Large intestine (tissue), 3 donors: Measurements from ENCODE around the gene TMEM50A. TPM values are rescaled to one million over a fixed set of nuclear protein-coding genes. Genes with fewer than 3 reads are reported as not detected.
"Not testable (repeated sequence)": the region's sequence is repeated elsewhere in the genome, so short reads cannot be mapped to it uniquely, and the experiment has no call there.

ENCODE experiments used
- DNase-seq, 2 donors: peaks; one replicate each; pipeline versions ENCODE4 v3.0.0 to v3.0.0-alpha.2; 2013
- H3K27ac ChIP-seq: one replicate; pipeline ENCODE4 v1.5.1; 2013; ENCODE audit warnings: low read length
- H3K27me3 ChIP-seq: 2 replicates; pipeline ENCODE4 v1.6.1; 2013; ENCODE audit warnings: low read length; ENCODE audit not compliant: control insufficient read depth, insufficient read depth
- H3K36me3 ChIP-seq: 2 replicates; pipeline ENCODE4 v1.6.1; 2013; ENCODE audit warnings: low read length; ENCODE audit not compliant: control insufficient read depth, insufficient read depth
- H3K4me1 ChIP-seq: one replicate; pipeline ENCODE4 v1.6.1; 2013; ENCODE audit warnings: low read length; ENCODE audit not compliant: control insufficient read depth, insufficient read depth
- H3K4me3 ChIP-seq: one replicate; pipeline ENCODE4 v1.5.1; 2013; ENCODE audit warnings: low read length
- H3K9me3 ChIP-seq: one replicate; pipeline ENCODE4 v1.6.1; 2013; ENCODE audit warnings: mild to moderate bottlenecking, low read depth, low read length, moderate library complexity; ENCODE audit not compliant: control insufficient read depth
- WGBS: methylation state at CpG from one replicate; pipeline ENCODE4 v1.1.5; 2013; ENCODE audit warnings: low lambda C conversion rate; ENCODE audit not compliant: insufficient coverage; 5-methylcytosine and 5-hydroxymethylcytosine counted together
- polyA plus RNA-seq: library from polyadenylated mRNA; unstranded; fragments of 120-200 nt; gene quantifications from one replicate; pipeline ENCODE4 v1.2.1, GENCODE V29; 2013

Gene TMEM50A
- polyA plus RNA-seq, 1 donor, result 75.9 TPM

DNA sequence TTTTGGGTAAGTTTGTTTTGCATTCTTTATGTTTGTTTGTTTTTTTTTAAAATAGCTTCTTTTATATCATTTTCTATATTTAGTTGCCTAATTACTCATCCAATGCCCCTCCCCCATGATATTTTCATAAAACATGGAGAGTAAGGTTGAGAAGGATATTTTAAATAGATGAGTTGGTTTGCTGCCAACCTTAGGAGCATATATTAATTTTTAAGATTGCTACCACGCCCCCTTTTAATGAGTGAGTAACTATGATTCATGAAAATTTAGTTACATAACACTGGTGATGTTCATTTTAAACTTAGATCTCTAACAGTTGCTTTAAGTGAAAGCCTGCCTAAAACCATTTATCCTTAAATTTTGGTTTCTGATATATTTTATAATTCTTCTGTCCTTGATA is 18.7 kb downstream of the TMEM50A start:
- peaks cover 58% of the 10 kb centered on the region for H3K36me3 ChIP-seq
- no peaks in the 10 kb centered on the region for H3K4me1 ChIP-seq
- no peaks in the 10 kb centered on the region for H3K9me3 ChIP-seq
- DNase-seq, result no peak
- no peak overlapping the region for H3K27ac ChIP-seq
- WGBS, result 100% methylated on average over 1 of the region's 1 CpG
- no peaks in the 10 kb centered on the region for H3K27me3 ChIP-seq
- no peak overlapping the region for H3K4me3 ChIP-seq

- H3K9me3 ChIP-seq, result no peaks in the 10 kb centered on the region
- DNase-seq, result no peak
- no peak overlapping the region for H3K4me3 ChIP-seq
- H3K27ac ChIP-seq, result no peak overlapping the region
- WGBS, result 100% methylated on average over 2 of the region's 7 CpGs
- peaks cover 39% of the 10 kb centered on the region for H3K36me3 ChIP-seq
- H3K4me1 ChIP-seq, result no peaks in the 10 kb centered on the region
- no peaks in the 10 kb centered on the region for H3K27me3 ChIP-seq
These were observed 22.8 kb downstream of the TMEM50A start for GRCh38 chr1:25360596-25361581.

DNA sequence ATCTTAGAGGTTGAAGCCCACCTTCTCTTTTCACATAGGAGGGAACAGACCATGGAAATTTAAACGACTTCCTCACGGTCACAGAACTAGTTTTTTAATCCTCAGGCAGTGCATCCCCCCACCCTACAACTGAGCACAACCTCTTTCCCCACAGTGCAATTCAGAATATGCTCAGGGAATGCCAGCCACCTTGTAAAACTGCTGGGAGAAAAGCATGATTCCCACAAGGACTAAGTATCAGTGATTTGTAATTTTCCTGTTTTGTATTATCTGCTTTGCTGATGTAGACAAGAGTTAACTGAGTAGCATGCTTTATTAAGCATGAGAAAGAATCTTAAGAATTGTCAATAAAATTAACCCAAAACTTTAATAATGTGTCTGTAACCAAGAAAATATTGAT is 23.8 kb downstream of the TMEM50A start:
- no peak overlapping the region for H3K27ac ChIP-seq

GRCh38 chr1:25362634-25363559 is 24.8 kb downstream of the TMEM50A start:
- not testable (repeated sequence) for H3K4me3 ChIP-seq, H3K4me1 ChIP-seq, H3K27me3 ChIP-seq, H3K9me3 ChIP-seq, DNase-seq, H3K27ac ChIP-seq
- no CpG with 5 or more reads among the region's 17 CpGs for WGBS
- H3K36me3 ChIP-seq, result peaks cover 29% of the 10 kb centered on the region

More for the DNA sequence above, 23.8 kb downstream of the TMEM50A start:
- H3K27me3 ChIP-seq, result no peaks in the 10 kb centered on the region
- DNase-seq, result no peak
- no peaks in the 10 kb centered on the region for H3K4me1 ChIP-seq
- no peaks in the 10 kb centered on the region for H3K9me3 ChIP-seq
- WGBS, result no CpG with 5 or more reads among the region's 2 CpGs
- no peak overlapping the region for H3K4me3 ChIP-seq
- H3K36me3 ChIP-seq, result peaks cover 34% of the 10 kb centered on the region

DNA sequence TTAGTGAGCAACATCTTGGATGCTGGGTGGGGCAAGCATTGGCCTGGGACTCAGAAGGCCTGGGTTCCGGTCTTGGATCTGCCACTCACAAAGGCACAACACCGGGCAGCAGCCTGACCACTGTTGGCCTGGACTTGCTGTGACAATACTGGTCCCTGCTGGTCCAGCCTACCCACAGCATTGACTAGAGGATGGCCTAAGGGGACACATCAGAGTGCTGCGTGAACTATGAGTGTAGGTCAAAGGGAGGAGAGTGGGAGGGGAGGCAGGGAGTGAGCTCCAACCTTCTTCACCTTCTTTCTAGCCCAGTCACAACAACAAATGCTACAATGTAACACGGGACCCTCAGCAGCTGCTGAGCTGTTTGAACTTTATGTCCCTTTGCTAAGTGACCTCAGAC is 31.1 kb downstream of the TMEM50A start:
- Histone ChIP-seq H3K9me3 (no peaks in the 10 kb centered on the region), H3K4me3 (no peak overlapping the region), H3K4me1 (peaks cover 8% of the 10 kb centered on the region), H3K27me3 (no peaks in the 10 kb centered on the region), H3K36me3 (no peaks in the 10 kb centered on the region), H3K27ac (peak overlapping the region; percentile 42)
- WGBS, result no CpG with 5 or more reads among the region's 4 CpGs
- DNase-seq, result no peak

- H3K36me3 ChIP-seq, H3K9me3 ChIP-seq, H3K27me3 ChIP-seq, H3K4me3 ChIP-seq, H3K4me1 ChIP-seq: not testable (repeated sequence)
- WGBS, result no CpG with 5 or more reads among the region's 12 CpGs
- peak in 1 of 2 donors; percentile 5 for DNase-seq
- H3K27ac ChIP-seq, result peak overlapping the region; percentile 42
These were observed 31.6 kb downstream of the TMEM50A start for GRCh38 chr1:25369691-25370271.

DNA sequence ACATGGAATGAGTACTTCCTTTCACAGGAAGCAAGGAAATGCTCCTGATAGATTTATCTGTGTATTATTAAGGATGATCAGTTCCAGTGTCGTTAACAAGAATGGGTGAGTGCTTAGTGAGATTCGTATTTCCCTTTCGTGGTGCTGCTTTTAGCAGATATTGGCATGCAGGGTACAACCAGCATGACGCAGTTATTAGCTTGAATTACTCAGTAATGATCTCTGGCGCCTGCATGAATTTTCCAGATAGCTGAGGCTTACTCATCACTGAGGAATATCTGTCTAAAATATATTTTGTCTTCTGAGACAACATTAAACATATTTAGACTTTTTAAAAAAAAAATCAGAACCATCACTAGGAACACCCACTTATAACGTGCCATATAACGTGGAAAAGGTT is 33.6 kb downstream of the TMEM50A start:
- H3K36me3 ChIP-seq, H3K4me1 ChIP-seq, H3K4me3 ChIP-seq, DNase-seq, H3K9me3 ChIP-seq, H3K27ac ChIP-seq, H3K27me3 ChIP-seq: not testable (repeated sequence)
- WGBS, result no CpG with 5 or more reads among the region's 7 CpGs

- DNase-seq, H3K27me3 ChIP-seq, H3K9me3 ChIP-seq, H3K27ac ChIP-seq, H3K36me3 ChIP-seq, H3K4me3 ChIP-seq, H3K4me1 ChIP-seq: not testable (repeated sequence)
- WGBS, result no CpG with 5 or more reads among the region's 3 CpGs
These were observed 40.2 kb downstream of the TMEM50A start for GRCh38 chr1:25378367-25378766.

DNA sequence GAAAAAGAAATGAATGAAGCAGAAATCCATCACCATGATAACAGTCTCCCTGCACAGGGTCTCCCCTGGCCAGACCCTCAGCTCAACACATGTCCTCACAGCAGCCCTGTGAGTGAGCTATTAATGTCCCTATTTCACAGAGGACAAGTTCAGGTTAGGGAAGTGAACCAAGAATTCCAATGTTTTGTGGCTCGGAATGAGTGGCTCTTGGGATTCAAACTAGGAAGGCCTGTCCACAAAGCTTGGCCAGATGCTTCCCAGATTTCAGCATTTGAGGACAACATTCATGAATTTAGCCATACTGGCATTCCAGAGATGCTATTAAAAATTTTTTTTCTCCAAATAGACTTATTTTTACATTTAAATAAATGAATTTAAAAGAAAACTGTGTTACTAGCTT is 44.4 kb downstream of the TMEM50A start:
- not testable (repeated sequence) for H3K4me3 ChIP-seq, H3K27ac ChIP-seq, H3K9me3 ChIP-seq, DNase-seq, H3K4me1 ChIP-seq, H3K27me3 ChIP-seq, H3K36me3 ChIP-seq
- no CpG with 5 or more reads among the region's 1 CpG for whole genome bisulfite sequencing

- H3K4me1 ChIP-seq, DNase-seq, H3K4me3 ChIP-seq, H3K27me3 ChIP-seq, H3K36me3 ChIP-seq, H3K27ac ChIP-seq, H3K9me3 ChIP-seq: not testable (repeated sequence)
- no CpG with 5 or more reads among the region's 1 CpG for WGBS
These were observed 45.0 kb downstream of the TMEM50A start for GRCh38 chr1:25383090-25383489.
